Measurements from ENCODE around the gene TCF7L1. TPM values are rescaled to one million over a fixed set of nuclear protein-coding genes. Genes with fewer than 3 reads are reported as not detected.

TCF7L1 gene
- total and polyA plus RNA-seq, 9 of the 15 experiments (the other 6 are each of a cell fraction or from before 2014, with no cell fraction given): 0.03 to 0.11 (median 0.07) TPM; not detected in 5

- in situ Hi-C loops (cut with MboI): no loop called here
Observed at GRCh38 chr2:85255456-85255812, 122.2 kb downstream of the TCF7L1 start.

More at GRCh38 chr2:85255456-85255812, 122.2 kb downstream of the TCF7L1 start:
- ATAC-seq: no peak
- Histone ChIP-seq H2AFZ (ENCODE audit: low read depth, low read length) (no peak overlapping the region), H3K36me3 (ENCODE audit: control insufficient read depth, insufficient read depth, low read length) (no peaks in the 10 kb centered on the region), H3K4me1 (replicated peaks in 1 of 2; ENCODE audit: control insufficient read depth in 2 of 2, insufficient read depth in 2 of 2, low read length in 2 of 2) (0 out of 5 replicates have a peak, but pooled peaks cover 0 to 3% of the 10 kb centered on the region in 2 experiments), H3K4me3 (no peak overlapping the region), H3K9me3 (replicated peaks; ENCODE audit: control insufficient read depth, insufficient read depth, low read depth, low read length) (no peaks in the 10 kb centered on the region), H4K20me1 (replicated peaks; ENCODE audit: control insufficient read depth, insufficient read depth, low read length) (no peaks in the 10 kb centered on the region), H3K9ac (ENCODE audit: insufficient read depth in 1 of 2, low read depth in 2 of 2, low read length in 2 of 2) (no peak overlapping the region), H3K27ac (ENCODE audit: extremely low read depth, low read depth, low read length) (no peak overlapping the region), H3K4me2 (ENCODE audit: insufficient read depth, low read length) (no peak overlapping the region), H3K9me1 (ENCODE audit: control insufficient read depth, insufficient read depth, low read length) (no peaks in the 10 kb centered on the region), H3K79me2 (ENCODE audit: control insufficient read depth, insufficient read depth, low read length) (no peaks in the 10 kb centered on the region), H3K27me3 (ENCODE audit: control insufficient read depth in 2 of 2, insufficient read depth in 2 of 2, low read length in 2 of 2) (peaks cover 30 to 71% of the 10 kb centered on the region in 2 experiments; a peak in 3 of 5 replicates)
- intact Hi-C loops (cut with micrococcal nuclease): no loop called here
- no peak for FAIRE-seq
- WGBS (ENCODE audit: insufficient coverage, low coverage, missing lambda C conversion rate): 3% methylated on average over 6 of the region's 6 CpGs
- CTCF ChIA-PET (ENCODE audit: low intra/inter-chr PET ratio): no interaction called here
- POLR2A ChIA-PET: interaction anchor here (0.7 to 0.9 kb wide), 2 partner anchors 9 to 76 kb away, joined by 3 to 5 read pairs; no protein-coding TSS in a partner anchor
- no peak for TF ChIP-seq MTA1 (IDR thresholded peaks at IDR 0.05; ENCODE audit: borderline replicate concordance)
- no peak for TF ChIP-seq SRSF3 (IDR thresholded peaks at IDR 0.05; ENCODE audit: insufficient read depth, low read length)
- TF ChIP-seq ZBTB1 (CRISPR knock-in tag; IDR thresholded peaks at IDR 0.05; ENCODE audit: borderline replicate concordance, low read depth): no peak
- no peak for TF ChIP-seq CHCHD3 (CRISPR knock-in tag; IDR thresholded peaks at IDR 0.05)
- TF ChIP-seq SRF (CRISPR knock-in tag; IDR thresholded peaks at IDR 0.05): no peak
- no peak for TF ChIP-seq ZC3H11A (IDR thresholded peaks at IDR 0.05; ENCODE audit: low read depth, low read length)
- TF ChIP-seq NELFE (IDR thresholded peaks at IDR 0.05; ENCODE audit: insufficient read depth, insufficient read length): no peak
- no peak for TF ChIP-seq TEAD2 (tag; IDR thresholded peaks at IDR 0.05)
- TF ChIP-seq ZNF780A (CRISPR knock-in tag; IDR thresholded peaks at IDR 0.05): no peak
- TF ChIP-seq NFIX (CRISPR knock-in tag; IDR thresholded peaks at IDR 0.05; ENCODE audit: low read depth): no peak
- no peak for TF ChIP-seq RBM34 (IDR thresholded peaks at IDR 0.05; ENCODE audit: borderline replicate concordance, insufficient read depth, low read length)
- no peak for TF ChIP-seq ZHX1 (conservative IDR thresholded peaks at IDR 0.05; ENCODE audit: low read length)
- no peak for TF ChIP-seq HIVEP1 (CRISPR knock-in tag; IDR thresholded peaks at IDR 0.05)
- TF ChIP-seq ELF1 (tag; IDR thresholded peaks at IDR 0.05): no peak
- no peak for TF ChIP-seq SNAPC5 (CRISPR knock-in tag; IDR thresholded peaks at IDR 0.05)
- TF ChIP-seq XRCC4 (IDR thresholded peaks at IDR 0.05; ENCODE audit: extremely low read depth, insufficient read depth, insufficient read length): no peak
- no TSS peak for BruUV-seq (replicated peaks)
- no peak for DNase-seq (ENCODE audit: extremely low read depth in 1 of 4, low spot score in 3 of 4)

Data from K562 (cell line).